DMS 273 treated with DMSO at 0.1 percent for 48 hours (cell line): ENCODE measurements around the gene DTWD2.
"Not testable (repeated sequence)": the region's sequence is repeated elsewhere in the genome, so short reads cannot be mapped to it uniquely, and the experiment has no call there.

Source experiments
- DNase-seq: peaks from one replicate; lab custom pipeline; 2025; lab: John Stamatoyannopoulos, UW

Gene DTWD2

GRCh38 chr5:118873417-118873816 is 114.9 kb downstream of the DTWD2 start:
- DNase-seq: no peak

GRCh38 chr5:118863345-118863744 is 125.0 kb downstream of the DTWD2 start:
- DNase-seq: no peak

DNA sequence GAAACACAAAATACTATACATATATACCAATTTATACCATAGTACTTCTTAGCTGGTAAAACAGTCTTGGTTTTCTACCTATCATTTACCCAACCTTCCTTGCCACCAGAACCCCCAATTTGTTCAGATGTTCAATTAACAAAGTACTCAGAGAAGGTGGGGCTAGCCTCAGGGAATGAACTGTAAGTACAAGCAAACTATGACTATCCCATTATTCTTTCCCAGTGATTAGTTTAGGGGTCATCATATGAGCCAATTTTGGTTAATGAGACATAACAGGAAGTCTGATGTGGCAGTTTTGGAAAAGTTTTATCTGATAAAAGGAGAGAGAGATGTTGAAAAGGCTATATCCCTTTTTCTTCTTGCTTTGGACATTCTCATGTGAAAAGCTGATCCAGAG is 125.8 kb downstream of the DTWD2 start:
- DNase-seq: no peak

DNA sequence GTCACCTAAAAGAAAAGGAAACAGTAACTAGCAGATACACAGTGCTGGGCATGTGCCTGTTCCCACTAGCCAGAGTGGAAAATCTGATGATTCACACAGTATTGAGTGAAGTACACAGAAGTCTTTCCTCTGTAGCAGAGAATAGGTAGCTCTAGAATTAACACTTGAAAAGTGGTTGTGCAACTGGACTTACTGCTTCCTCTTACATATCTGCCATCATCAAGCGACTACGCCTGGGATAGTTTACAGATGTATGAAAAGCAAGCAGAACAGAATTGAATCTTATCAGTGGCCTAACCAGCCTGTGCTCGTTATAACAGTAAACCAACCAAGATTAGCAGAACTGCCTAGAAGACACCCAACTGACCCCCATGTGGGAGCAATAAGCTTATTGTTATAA is 130.6 kb downstream of the DTWD2 start:
- no peak for DNase-seq

- no peak for DNase-seq
Observed at GRCh38 chr5:118854819-118855218, 133.5 kb downstream of the DTWD2 start.

- DNase-seq: not testable (repeated sequence)
Observed at GRCh38 chr5:118851785-118852184, 136.6 kb downstream of the DTWD2 start.

- not testable (repeated sequence) for DNase-seq
Observed at GRCh38 chr5:118849507-118849906, 138.8 kb downstream of the DTWD2 start.

DNA sequence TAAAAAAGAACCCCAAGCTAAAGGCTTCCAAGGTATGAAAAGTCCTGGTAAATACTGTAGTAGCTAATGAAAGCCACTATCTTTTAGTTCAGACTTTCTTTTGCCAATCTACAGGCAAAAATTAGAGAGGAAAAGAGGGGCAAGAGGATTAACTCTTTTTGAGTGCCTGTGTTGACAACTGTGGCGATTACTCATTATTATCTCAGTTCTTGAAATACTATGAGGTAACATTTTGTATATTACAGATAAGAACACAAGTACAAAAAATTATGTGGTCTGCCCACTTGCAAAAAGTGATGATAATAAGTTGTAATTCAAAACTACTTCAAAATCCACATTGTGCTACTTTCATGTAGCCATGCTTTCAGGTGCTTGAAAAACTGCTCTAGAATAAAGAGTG is 144.0 kb downstream of the DTWD2 start:
- no peak for DNase-seq

- no peak for DNase-seq
Observed at GRCh38 chr5:118834710-118835109, 153.6 kb downstream of the DTWD2 start.

- DNase-seq: no peak
Observed at GRCh38 chr5:118832974-118833373, 155.4 kb downstream of the DTWD2 start.

DNA sequence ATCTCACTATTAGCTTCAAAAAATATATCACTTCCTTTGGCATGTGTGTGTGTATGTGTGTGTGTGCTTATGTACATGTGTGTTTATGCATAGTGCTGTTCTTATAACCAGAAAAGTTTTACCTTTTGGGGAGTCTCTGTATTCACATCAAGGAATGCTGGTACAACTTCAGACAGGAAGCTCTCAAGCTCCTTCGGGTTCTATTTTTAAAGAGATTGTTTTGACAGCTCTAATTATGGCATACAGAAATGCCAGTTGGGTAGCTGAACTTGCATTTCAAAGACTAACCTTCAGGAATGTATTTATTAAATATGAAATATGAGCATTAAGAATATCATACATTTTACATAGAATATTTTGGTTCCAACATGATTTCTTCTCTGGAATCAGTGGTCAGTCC is 163.1 kb downstream of the DTWD2 start:
- DNase-seq: no peak

DNA sequence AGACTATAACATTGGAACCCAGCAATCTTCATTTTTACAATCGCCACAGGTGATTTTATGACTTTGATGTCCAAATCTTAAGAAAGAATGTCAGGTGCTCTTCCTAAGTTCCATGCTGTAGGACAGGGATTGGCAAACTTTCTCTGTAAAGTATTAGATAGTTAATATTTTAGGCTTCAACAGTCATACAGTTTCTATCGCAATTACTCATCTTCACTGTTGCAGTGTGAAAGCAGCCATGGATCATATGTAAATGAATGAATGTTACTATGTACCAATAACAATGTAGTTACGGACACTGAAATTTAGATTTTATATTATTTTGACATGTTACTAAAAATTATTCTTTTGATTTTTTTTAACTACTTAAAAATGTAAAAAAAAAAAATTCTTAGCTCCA is 169.7 kb downstream of the DTWD2 start:
- no peak for DNase-seq

- no peak for DNase-seq
Observed at GRCh38 chr5:118808441-118808840, 179.9 kb downstream of the DTWD2 start.

- DNase-seq: no peak
Observed at GRCh38 chr5:118806571-118806970, 181.8 kb downstream of the DTWD2 start.

- no peak for DNase-seq
Observed at GRCh38 chr5:118802335-118802734, 186.0 kb downstream of the DTWD2 start.

DNA sequence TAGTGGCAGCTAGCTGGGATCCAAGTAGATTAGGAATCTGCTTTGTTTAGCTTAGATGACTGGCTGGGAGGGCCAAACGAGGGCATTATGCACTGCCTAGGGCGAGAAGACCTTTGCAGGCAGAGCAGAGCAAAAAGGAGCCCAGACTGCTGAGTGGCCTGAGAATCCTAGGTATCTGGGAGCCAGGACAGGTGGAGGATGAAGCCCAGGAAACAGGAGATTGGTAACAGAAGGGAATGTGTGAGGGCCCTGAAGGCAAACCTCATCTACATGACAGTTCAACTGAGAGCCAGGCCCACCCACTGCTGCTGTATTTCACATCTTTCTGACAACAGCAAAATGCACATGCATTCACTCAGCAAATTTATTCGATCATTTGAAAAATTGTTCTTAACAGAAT is 192.3 kb downstream of the DTWD2 start:
- DNase-seq: no peak

DNA sequence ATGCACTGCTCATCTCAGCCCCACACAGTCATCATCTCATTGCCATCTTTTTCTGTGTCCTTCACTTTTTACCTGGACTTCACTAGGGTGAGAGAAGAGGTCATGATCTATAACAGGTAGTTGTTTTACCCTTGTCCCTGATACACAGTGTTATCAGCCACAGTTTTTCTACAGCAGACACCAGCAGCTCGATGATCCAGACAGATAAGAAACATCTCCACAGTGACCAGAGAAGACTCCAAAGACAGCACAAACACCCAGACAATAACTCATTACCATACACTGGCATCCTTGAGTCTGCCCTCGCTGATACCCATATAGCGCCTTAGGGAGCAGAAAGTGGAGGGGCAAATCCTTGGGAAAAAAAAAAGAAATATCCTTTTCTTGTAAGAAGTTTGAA is 194.1 kb downstream of the DTWD2 start:
- DNase-seq: no peak

GRCh38 chr5:118793652-118794051 is 194.7 kb downstream of the DTWD2 start:
- DNase-seq: no peak

DNA sequence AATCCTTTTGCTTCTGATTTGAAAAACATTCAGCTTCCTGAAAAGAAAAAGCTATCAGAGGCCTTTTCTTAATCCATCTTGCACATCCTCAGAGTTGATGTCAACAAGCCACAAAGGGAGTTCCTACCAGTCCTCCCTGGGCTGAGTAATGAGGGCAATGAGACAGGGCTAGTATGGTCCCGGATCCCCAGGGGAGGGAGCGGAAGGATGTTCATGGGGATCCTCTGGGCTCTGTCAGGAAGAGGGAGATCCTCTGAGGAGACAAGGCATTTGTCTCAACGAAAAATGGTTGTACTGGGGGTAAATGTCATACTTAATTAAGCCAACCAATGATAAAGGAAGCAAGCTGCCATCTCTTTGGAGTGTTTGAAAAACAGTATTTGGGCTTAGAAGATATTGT is 195.3 kb downstream of the DTWD2 start:
- DNase-seq: no peak

GRCh38 chr5:118791926-118792734 is 196.2 kb downstream of the DTWD2 start:
- peak; percentile 44 for DNase-seq

- DNase-seq: no peak
Observed at GRCh38 chr5:118789366-118789765, 199.0 kb downstream of the DTWD2 start.

DNA sequence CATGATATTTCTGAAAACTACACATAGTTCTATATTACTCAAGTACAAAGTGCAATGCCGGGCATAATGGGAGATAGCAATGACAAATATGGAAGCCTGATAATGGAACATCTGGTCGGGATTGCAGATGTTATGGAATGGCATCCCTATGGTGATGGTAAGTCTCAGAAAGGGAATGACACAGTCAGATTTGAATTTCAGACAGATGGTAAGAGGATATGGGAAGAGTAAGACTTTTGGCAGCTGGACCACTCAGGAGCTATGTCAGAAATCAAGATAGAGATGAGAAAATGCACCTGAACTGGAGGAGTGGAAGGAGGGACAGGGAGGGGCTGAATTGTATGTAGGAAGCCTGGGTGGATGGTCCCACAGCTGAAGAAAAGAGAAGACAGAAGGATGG is 200.0 kb downstream of the DTWD2 start:
- DNase-seq: no peak
